PC-9 (cell line): ENCODE data around the gene MRPS25.

ENCODE experiments used
- CTCF ChIP-seq: fragments of 200-600 bp; sonication (generic); conservative IDR thresholded peaks from 2 replicates; pipeline ENCODE4 v1.6.1; 2017; ENCODE audit warnings: mixed run types, antibody characterized with exemption, mild to moderate bottlenecking, moderate library complexity
- EZH2 ChIP-seq: fragments of 200-600 bp; sonication (generic); IDR thresholded peaks from 2 replicates; pipeline ENCODE4 v1.8.0; 2017; ENCODE audit warnings: antibody characterized with exemption, low read depth

- no peak for TF ChIP-seq CTCF
- no peak for TF ChIP-seq EZH2
These were observed 42.2 kb upstream of the MRPS25 start for GRCh38 chr3:15107075-15107947.
